H9 (cell line): ENCODE results near the gene DMTF1. TPM values are rescaled to one million over a fixed set of nuclear protein-coding genes. Genes with fewer than 3 reads are reported as not detected.

Source experiments
- DNase-seq: peaks from one replicate; pipeline ENCODE4 v3.0.0-alpha.2; 2017
- H2AFZ ChIP-seq: one replicate; pipeline ENCODE4 v1.6.1; 2013; ENCODE audit warnings: mild to moderate bottlenecking, low read length, control low read depth, moderate library complexity
- H2AK5ac ChIP-seq: 2 replicates; pipeline ENCODE4 v1.6.1; 2013; ENCODE audit warnings: low read length, control low read depth, mixed read lengths; ENCODE audit not compliant: insufficient read length
- H2BK120ac ChIP-seq: one replicate; pipeline ENCODE4 v1.6.1; 2013; ENCODE audit warnings: low read depth, mild to moderate bottlenecking, low read length, control low read depth, inconsistent platforms; ENCODE audit not compliant: poor library complexity, severe bottlenecking
- H2BK12ac ChIP-seq: 2 replicates; pipeline ENCODE4 v1.6.1; 2013; ENCODE audit warnings: low read length, control low read depth, mixed read lengths, low read depth; ENCODE audit not compliant: insufficient read length
- H2BK15ac ChIP-seq: 2 replicates; pipeline ENCODE4 v1.6.1; 2013; ENCODE audit warnings: low read depth, low read length, control low read depth
- H2BK20ac ChIP-seq: one replicate; pipeline ENCODE4 v1.6.1; 2013; ENCODE audit warnings: low read depth, mild to moderate bottlenecking, low read length, control low read depth, inconsistent platforms; ENCODE audit not compliant: poor library complexity, severe bottlenecking
- H2BK5ac ChIP-seq: 2 replicates; pipeline ENCODE4 v1.6.1; 2013; ENCODE audit warnings: low read length, control low read depth, mixed read lengths; ENCODE audit not compliant: insufficient read length
- H3K14ac ChIP-seq: 2 replicates; pipeline ENCODE4 v1.6.1; 2013; ENCODE audit warnings: low read length, control low read depth; ENCODE audit not compliant: insufficient read depth
- H3K18ac ChIP-seq: 2 replicates; pipeline ENCODE4 v1.6.1; 2013; ENCODE audit warnings: low read depth, mild to moderate bottlenecking, mixed read lengths, low read length, control low read depth; ENCODE audit not compliant: insufficient read length
- H3K23ac ChIP-seq: 2 replicates; pipeline ENCODE4 v1.6.1; 2013; ENCODE audit warnings: low read length, control low read depth, mixed read lengths, low read depth; ENCODE audit not compliant: insufficient read length
- H3K23me2 ChIP-seq: 2 replicates; pipeline ENCODE4 v1.6.1; 2013; ENCODE audit warnings: low read depth, mild to moderate bottlenecking, mixed read lengths, low read length, control low read depth; ENCODE audit not compliant: insufficient read length, poor library complexity, severe bottlenecking
- H3K27ac ChIP-seq: 2 replicates; pipeline ENCODE4 v1.5.1; 2013; ENCODE audit warnings: low read length, control low read depth, mixed read lengths, low read depth; ENCODE audit not compliant: insufficient read length
- H3K27me3 ChIP-seq: 2 replicates; pipeline ENCODE4 v1.6.1; 2013; ENCODE audit warnings: low read length, control low read depth, inconsistent platforms; ENCODE audit not compliant: insufficient read depth
- H3K4ac ChIP-seq: 2 replicates; pipeline ENCODE4 v1.6.1; 2013; ENCODE audit warnings: low read depth, mild to moderate bottlenecking, control low read depth, inconsistent platforms, low read length, moderate library complexity
- H3K4me1 ChIP-seq: 2 replicates; pipeline ENCODE4 v1.6.1; 2013; ENCODE audit warnings: low read length, control low read depth, inconsistent platforms; ENCODE audit not compliant: insufficient read depth
- H3K4me2 ChIP-seq: 2 replicates; pipeline ENCODE4 v1.6.1; 2013; ENCODE audit warnings: low read length, control low read depth, mixed read lengths; ENCODE audit not compliant: insufficient read length, insufficient read depth
- H3K56ac ChIP-seq: 2 replicates; pipeline ENCODE4 v1.6.1; 2013; ENCODE audit warnings: low read depth, mild to moderate bottlenecking, mixed read lengths, low read length, control low read depth; ENCODE audit not compliant: insufficient read length
- H3K79me1 ChIP-seq: 2 replicates; pipeline ENCODE4 v1.6.1; 2013; ENCODE audit warnings: low read depth, mild to moderate bottlenecking, moderate library complexity, low read length, control low read depth, inconsistent platforms; ENCODE audit not compliant: insufficient read depth, poor library complexity, severe bottlenecking
- H3K79me2 ChIP-seq: 2 replicates; pipeline ENCODE4 v1.6.1; 2013; ENCODE audit warnings: low read length, control low read depth, inconsistent platforms; ENCODE audit not compliant: insufficient read depth
- H3K9ac ChIP-seq: 2 replicates; pipeline ENCODE4 v1.6.1; 2013; ENCODE audit warnings: low read length, control low read depth, mixed read lengths; ENCODE audit not compliant: insufficient read length; ENCODE audit errors: extremely low read depth
- H3K9me3 ChIP-seq: one replicate; pipeline ENCODE4 v1.6.1; 2013; ENCODE audit warnings: low read depth, low read length, inconsistent platforms; ENCODE audit not compliant: control insufficient read depth
- H3T11ph ChIP-seq: one replicate; pipeline ENCODE4 v1.6.1; 2013; ENCODE audit warnings: mild to moderate bottlenecking, low read length, control low read depth, inconsistent platforms
- H4K20me1 ChIP-seq: one replicate; pipeline ENCODE4 v1.6.1; 2013; ENCODE audit not compliant: control insufficient read depth, insufficient read length, insufficient read depth
- H4K5ac ChIP-seq: 2 replicates; pipeline ENCODE4 v1.6.1; 2013; ENCODE audit warnings: low read depth, mild to moderate bottlenecking, mixed read lengths, low read length, control low read depth; ENCODE audit not compliant: insufficient read length
- H4K8ac ChIP-seq: replicated peaks from 2 replicates; pipeline ENCODE4 v1.6.1; 2013; ENCODE audit warnings: low read length, control low read depth, mixed read lengths, low read depth; ENCODE audit not compliant: insufficient read length
- H4K91ac ChIP-seq: 2 replicates; pipeline ENCODE4 v1.6.1; 2013; ENCODE audit warnings: low read depth, mild to moderate bottlenecking, moderate library complexity, mixed read lengths, low read length, control low read depth; ENCODE audit not compliant: insufficient read length
- H3K27ac Mint-ChIP-seq, 3 experiments: 2 replicates in 2 of 3; 3 replicates in 1 of 3; pipeline ENCODE4 v1.8.0; 2020 to 2021; ENCODE audit warnings: mixed read lengths in 3 of 3, mild to moderate bottlenecking in 1 of 3, moderate library complexity in 1 of 3
- H3K27me3 Mint-ChIP-seq: 2 replicates; pipeline ENCODE4 v1.8.0; 2021; ENCODE audit warnings: low read depth, mild to moderate bottlenecking, moderate library complexity, mixed read lengths
- H3K36me3 Mint-ChIP-seq, 3 experiments: 2 replicates in 2 of 3; 3 replicates in 1 of 3; pipeline ENCODE4 v1.8.0; 2020 to 2021; ENCODE audit warnings: low read depth in 3 of 3, mixed read lengths in 3 of 3; ENCODE audit not compliant: insufficient read depth in 1 of 3
- H3K4me1 Mint-ChIP-seq, 2 experiments: 2 replicates each; pipeline ENCODE4 v1.8.0; 2020; ENCODE audit warnings: mixed read lengths in 2 of 2
- H3K4me3 Mint-ChIP-seq, 2 experiments: 2 replicates in 1 of 2; 3 replicates in 1 of 2; pipeline ENCODE4 v1.8.0; 2020 to 2021; ENCODE audit warnings: mild to moderate bottlenecking in 2 of 2, mixed read lengths in 2 of 2, moderate library complexity in 1 of 2
- H3K9me3 Mint-ChIP-seq, 2 experiments: 2 replicates in 1 of 2; 3 replicates in 1 of 2; pipeline ENCODE4 v1.8.0; 2020; ENCODE audit warnings: mild to moderate bottlenecking in 2 of 2, mixed read lengths in 2 of 2, moderate library complexity in 1 of 2
- WGBS: extraction: QIAGEN DNeasy Blood & Tissue Kit; methylation state at CpG from one replicate; pipeline ENCODE4 v1.1.7; 2013; ENCODE audit warnings: missing lambda C conversion rate, low lambda C conversion rate, mixed read lengths; ENCODE audit not compliant: insufficient read length; ENCODE audit errors: extremely low coverage; 5-methylcytosine and 5-hydroxymethylcytosine counted together
- total RNA-seq: library from RNA; stranded (reverse); gene quantifications from 2 replicates; pipeline ENCODE4 v1.2.1, GENCODE V29; 2021
- TF ChIP-seq, protein P1 (sequence below): fragments of 200-600 bp; sonication (generic); conservative IDR thresholded peaks from 3 replicates; pipeline ENCODE4 v1.8.0; 2021; ENCODE audit warnings: antibody characterized with exemption, mild to moderate bottlenecking

The DMTF1 gene
- total RNA-seq, 1 experiment from 2014 or later: 111 TPM

DNA sequence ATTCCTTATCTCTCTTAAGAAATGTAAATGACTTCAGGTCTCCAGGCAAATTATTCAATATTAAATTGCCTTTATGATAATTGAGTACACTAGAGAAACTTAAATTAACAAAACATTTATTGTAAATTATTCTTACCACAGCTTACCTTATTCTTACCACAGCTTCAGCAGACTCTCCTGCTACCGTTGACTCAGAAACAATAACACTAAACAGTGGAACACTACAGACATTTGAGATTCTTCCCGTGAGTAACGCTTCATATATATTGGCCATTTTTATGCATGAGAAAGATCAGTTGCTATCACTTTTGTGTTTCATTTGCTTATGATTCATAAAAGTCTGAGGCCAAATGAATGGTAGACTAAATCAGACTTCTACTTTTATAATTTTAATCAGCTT, 38.5 kb downstream of the DMTF1 start:
- WGBS: no CpG with 5 or more reads among the region's 3 CpGs
- no peaks in the 10 kb centered on the region for H3K27me3 Mint-ChIP-seq
- Histone ChIP-seq H2AFZ (no peak overlapping the region), H3T11ph (no peak overlapping the region), H4K8ac (no peak overlapping the region), H3K23ac (no peak overlapping the region), H2BK20ac (no peak overlapping the region), H2BK15ac (no peak overlapping the region), H3K14ac (no peak overlapping the region), H3K23me2 (no peaks in the 10 kb centered on the region), H3K4ac (no peak overlapping the region), H4K20me1 (no peaks in the 10 kb centered on the region), H2BK12ac (no peak overlapping the region), H4K91ac (no peak overlapping the region), H2BK120ac (no peak overlapping the region), H2BK5ac (no peak overlapping the region), H3K27me3 (no peaks in the 10 kb centered on the region), H3K4me1 (no peaks in the 10 kb centered on the region), H4K5ac (no peak overlapping the region), H3K27ac (no peak overlapping the region), H3K56ac (no peak overlapping the region), H3K4me2 (no peak overlapping the region), H3K9me3 (no peaks in the 10 kb centered on the region), H3K79me2 (no peaks in the 10 kb centered on the region), H3K18ac (no peak overlapping the region), H3K9ac (no peak overlapping the region), H3K79me1 (no peaks in the 10 kb centered on the region), H2AK5ac (no peak overlapping the region)
- no peaks in the 10 kb centered on the region for H3K4me1 Mint-ChIP-seq
- no peak overlapping the region for H3K27ac Mint-ChIP-seq
- peaks cover 32 to 84% (median 79%) of the 10 kb centered on the region in 3 experiments for H3K36me3 Mint-ChIP-seq
- no peak overlapping the region for H3K4me3 Mint-ChIP-seq
- DNase-seq: no peak
- H3K9me3 Mint-ChIP-seq: no peaks in the 10 kb centered on the region
- TF ChIP-seq, protein P1, sequence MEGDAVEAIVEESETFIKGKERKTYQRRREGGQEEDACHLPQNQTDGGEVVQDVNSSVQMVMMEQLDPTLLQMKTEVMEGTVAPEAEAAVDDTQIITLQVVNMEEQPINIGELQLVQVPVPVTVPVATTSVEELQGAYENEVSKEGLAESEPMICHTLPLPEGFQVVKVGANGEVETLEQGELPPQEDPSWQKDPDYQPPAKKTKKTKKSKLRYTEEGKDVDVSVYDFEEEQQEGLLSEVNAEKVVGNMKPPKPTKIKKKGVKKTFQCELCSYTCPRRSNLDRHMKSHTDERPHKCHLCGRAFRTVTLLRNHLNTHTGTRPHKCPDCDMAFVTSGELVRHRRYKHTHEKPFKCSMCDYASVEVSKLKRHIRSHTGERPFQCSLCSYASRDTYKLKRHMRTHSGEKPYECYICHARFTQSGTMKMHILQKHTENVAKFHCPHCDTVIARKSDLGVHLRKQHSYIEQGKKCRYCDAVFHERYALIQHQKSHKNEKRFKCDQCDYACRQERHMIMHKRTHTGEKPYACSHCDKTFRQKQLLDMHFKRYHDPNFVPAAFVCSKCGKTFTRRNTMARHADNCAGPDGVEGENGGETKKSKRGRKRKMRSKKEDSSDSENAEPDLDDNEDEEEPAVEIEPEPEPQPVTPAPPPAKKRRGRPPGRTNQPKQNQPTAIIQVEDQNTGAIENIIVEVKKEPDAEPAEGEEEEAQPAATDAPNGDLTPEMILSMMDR: no peak
